GM10266 (cell line): ENCODE results near the gene PRG2.

Experiments used
- DNase-seq: peaks from one replicate; pipeline ENCODE4 v3.0.0; 2012; ENCODE audit errors: extremely low spot score
- CTCF ChIP-seq: IDR thresholded peaks from 2 replicates; pipeline ENCODE4 v1.5.1; 2012; ENCODE audit warnings: mild to moderate bottlenecking, low read depth; ENCODE audit not compliant: control insufficient read depth, insufficient read depth; ENCODE audit errors: missing control alignments

PRG2 gene

GRCh38 chr11:57425565-57426438 is 35.4 kb upstream of the PRG2 start:
- no peak for TF ChIP-seq CTCF

GRCh38 chr11:57424792-57425564 is 34.5 kb upstream of the PRG2 start:
- peak; percentile 84 for DNase-seq
- no peak for TF ChIP-seq CTCF

More at GRCh38 chr11:57425565-57426438, 35.4 kb upstream of the PRG2 start:
- no peak for DNase-seq

- no peak for DNase-seq
- TF ChIP-seq CTCF, result no peak
Observed at GRCh38 chr11:57424137-57424791, 33.8 kb upstream of the PRG2 start.

GRCh38 chr11:57422669-57423068 is 32.2 kb upstream of the PRG2 start:
- no peak for TF ChIP-seq CTCF
- no peak for DNase-seq

GRCh38 chr11:57421805-57422204 is 31.4 kb upstream of the PRG2 start:
- no peak for DNase-seq
- no peak for TF ChIP-seq CTCF

- DNase-seq, result no peak
- no peak for TF ChIP-seq CTCF
Observed at GRCh38 chr11:57421066-57421465, 30.6 kb upstream of the PRG2 start.
